GM21786 (cell line): ENCODE data around the gene DLL1.

Experiments used
- ATAC-seq: cut with Tn5 transposase; IDR thresholded peaks from one replicate; pipeline ENCODE4 v1.9.1; 2021; ENCODE audit not compliant: unreplicated experiment

DLL1 gene

DNA sequence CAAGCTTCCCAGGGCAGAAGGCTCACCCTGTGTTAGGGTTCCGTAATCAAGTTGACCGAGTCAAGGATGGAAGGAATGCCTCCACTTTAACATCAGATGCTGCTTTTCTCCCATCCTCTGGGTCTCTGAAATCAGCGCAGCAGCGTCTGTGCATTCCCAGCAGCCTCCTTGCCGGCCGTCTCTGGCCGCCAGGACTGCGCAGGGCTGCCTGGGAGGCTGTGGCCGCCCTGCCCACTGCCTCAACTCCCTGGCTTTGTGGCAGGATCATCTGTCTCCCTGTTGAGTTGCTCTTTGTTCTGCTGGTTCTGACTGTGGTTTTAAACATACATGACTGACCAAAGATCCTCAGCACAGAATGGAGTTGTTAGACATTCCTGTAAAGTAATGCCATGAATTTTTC is 56.5 kb downstream of the DLL1 start:
- ATAC-seq = no peak

DNA sequence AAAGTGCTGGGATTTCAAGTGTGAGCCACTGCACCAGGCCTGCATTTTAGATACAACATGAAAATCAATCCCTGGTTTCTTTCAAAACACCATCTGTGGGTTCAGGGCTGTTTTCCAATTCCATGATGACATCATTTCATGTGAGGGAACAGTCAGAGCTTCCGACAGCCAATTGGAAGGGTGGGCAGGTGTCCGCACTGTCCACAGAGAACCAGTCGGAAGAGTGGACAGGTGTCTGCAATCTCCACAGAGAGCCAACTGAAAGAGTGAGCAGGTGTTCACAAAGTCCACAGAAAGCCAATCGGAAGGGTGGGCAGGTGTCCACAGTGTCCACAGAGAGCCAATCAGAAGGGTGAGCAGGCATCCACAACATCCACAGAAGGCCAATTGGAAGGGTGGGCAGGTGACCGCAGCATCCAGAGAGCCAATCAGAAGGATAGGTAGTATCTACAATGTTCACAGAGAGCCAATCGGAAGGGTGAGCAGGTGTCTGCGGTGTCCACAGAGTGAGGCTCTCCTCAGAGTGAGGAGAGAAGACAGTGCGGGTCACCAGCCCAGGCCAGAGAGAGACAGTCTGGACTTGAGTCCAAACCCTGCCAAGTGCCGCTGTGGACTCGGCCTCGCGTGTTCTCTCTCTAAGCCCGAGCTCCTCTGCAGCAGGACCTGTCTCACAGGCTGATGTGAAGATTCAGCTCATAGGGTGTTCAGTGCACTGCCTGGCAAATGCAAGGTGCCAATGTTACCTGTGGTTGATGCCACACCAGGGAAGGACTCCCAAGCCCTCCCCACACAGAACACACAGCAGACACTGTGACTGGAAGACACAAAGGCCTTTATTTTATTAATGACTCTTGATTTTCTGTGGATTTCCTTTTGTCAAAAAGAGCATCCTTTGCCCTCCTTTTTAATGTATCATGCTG is 57.3 kb downstream of the DLL1 start:
- ATAC-seq = no peak
